ENCODE measurements around the gene DDR2.

DDR2 gene

GRCh38 chr1:162672622-162673260, 40.5 kb downstream of the DDR2 start:
- Mint-ChIP-seq H3K27me3 (peaks cover 2% of the 10 kb centered on the region), H3K4me3 (no peak overlapping the region), H3K4me1 (ENCODE audit: low read depth) (no peaks in the 10 kb centered on the region), H3K9me3 (no peaks in the 10 kb centered on the region), H3K27ac (no peak overlapping the region), H3K36me3 (ENCODE audit: low read depth) (no peaks in the 10 kb centered on the region)
- no peak for DNase-seq

GRCh38 chr1:162674034-162674608, 41.9 kb downstream of the DDR2 start:
- H3K27me3 Mint-ChIP-seq = peaks cover 2% of the 10 kb centered on the region
- H3K4me3 Mint-ChIP-seq = no peak overlapping the region
- H3K36me3 Mint-ChIP-seq (ENCODE audit: low read depth) = no peaks in the 10 kb centered on the region
- no peaks in the 10 kb centered on the region for H3K4me1 Mint-ChIP-seq (ENCODE audit: low read depth)
- DNase-seq = no peak
- H3K9me3 Mint-ChIP-seq = no peaks in the 10 kb centered on the region
- H3K27ac Mint-ChIP-seq = no peak overlapping the region

- Mint-ChIP-seq H3K4me1 (ENCODE audit: low read depth) (no peaks in the 10 kb centered on the region), H3K4me3 (no peak overlapping the region), H3K27ac (no peak overlapping the region), H3K9me3 (peaks cover 4% of the 10 kb centered on the region), H3K36me3 (ENCODE audit: low read depth) (no peaks in the 10 kb centered on the region), H3K27me3 (no peaks in the 10 kb centered on the region)
- DNase-seq = no peak
Observed at GRCh38 chr1:162676087-162676486, 43.8 kb downstream of the DDR2 start.

GRCh38 chr1:162676750-162677149, 44.5 kb downstream of the DDR2 start:
- H3K27ac Mint-ChIP-seq = no peak overlapping the region
- H3K4me3 Mint-ChIP-seq = no peak overlapping the region
- H3K36me3 Mint-ChIP-seq (ENCODE audit: low read depth) = no peaks in the 10 kb centered on the region
- no peaks in the 10 kb centered on the region for H3K4me1 Mint-ChIP-seq (ENCODE audit: low read depth)
- DNase-seq = no peak
- no peaks in the 10 kb centered on the region for H3K27me3 Mint-ChIP-seq
- peaks cover 4% of the 10 kb centered on the region for H3K9me3 Mint-ChIP-seq

GRCh38 chr1:162677607-162678371, 45.5 kb downstream of the DDR2 start:
- no peak overlapping the region for H3K4me3 Mint-ChIP-seq

GRCh38 chr1:162678439-162678838, 46.2 kb downstream of the DDR2 start:
- H3K4me3 Mint-ChIP-seq = no peak overlapping the region
- no peaks in the 10 kb centered on the region for H3K4me1 Mint-ChIP-seq (ENCODE audit: low read depth)
- H3K9me3 Mint-ChIP-seq = peaks cover 4% of the 10 kb centered on the region
- DNase-seq = no peak
- H3K27ac Mint-ChIP-seq = no peak overlapping the region
- H3K36me3 Mint-ChIP-seq (ENCODE audit: low read depth) = no peaks in the 10 kb centered on the region
- H3K27me3 Mint-ChIP-seq = no peaks in the 10 kb centered on the region

More at GRCh38 chr1:162677607-162678371, 45.5 kb downstream of the DDR2 start:
- Mint-ChIP-seq H3K27me3 (no peaks in the 10 kb centered on the region), H3K4me1 (ENCODE audit: low read depth) (no peaks in the 10 kb centered on the region), H3K9me3 (peaks cover 4% of the 10 kb centered on the region), H3K27ac (no peak overlapping the region), H3K36me3 (ENCODE audit: low read depth) (no peaks in the 10 kb centered on the region)
- no peak for DNase-seq

- H3K27ac Mint-ChIP-seq = no peak overlapping the region
- peaks cover 4% of the 10 kb centered on the region for H3K9me3 Mint-ChIP-seq
- H3K27me3 Mint-ChIP-seq = no peaks in the 10 kb centered on the region
- H3K4me1 Mint-ChIP-seq (ENCODE audit: low read depth) = no peaks in the 10 kb centered on the region
- no peak overlapping the region for H3K4me3 Mint-ChIP-seq
- no peaks in the 10 kb centered on the region for H3K36me3 Mint-ChIP-seq (ENCODE audit: low read depth)
- no peak for DNase-seq
Observed at GRCh38 chr1:162679298-162679697, 47.0 kb downstream of the DDR2 start.

- no peak for DNase-seq
- no peaks in the 10 kb centered on the region for H3K36me3 Mint-ChIP-seq (ENCODE audit: low read depth)
Observed at GRCh38 chr1:162680419-162681121, 48.3 kb downstream of the DDR2 start.

GRCh38 chr1:162681122-162681436, 48.8 kb downstream of the DDR2 start:
- no peaks in the 10 kb centered on the region for H3K4me1 Mint-ChIP-seq (ENCODE audit: low read depth)
- no peaks in the 10 kb centered on the region for H3K36me3 Mint-ChIP-seq (ENCODE audit: low read depth)
- H3K27me3 Mint-ChIP-seq = no peaks in the 10 kb centered on the region
- no peak overlapping the region for H3K27ac Mint-ChIP-seq
- no peak overlapping the region for H3K4me3 Mint-ChIP-seq
- H3K9me3 Mint-ChIP-seq = peaks cover 4% of the 10 kb centered on the region
- no peak for DNase-seq

More at GRCh38 chr1:162680419-162681121, 48.3 kb downstream of the DDR2 start:
- H3K4me1 Mint-ChIP-seq (ENCODE audit: low read depth) = no peaks in the 10 kb centered on the region
- H3K27ac Mint-ChIP-seq = no peak overlapping the region
- peaks cover 4% of the 10 kb centered on the region for H3K9me3 Mint-ChIP-seq
- H3K27me3 Mint-ChIP-seq = no peaks in the 10 kb centered on the region
- H3K4me3 Mint-ChIP-seq = no peak overlapping the region

GRCh38 chr1:162682013-162682419, 49.8 kb downstream of the DDR2 start:
- Mint-ChIP-seq H3K4me1 (ENCODE audit: low read depth) (no peaks in the 10 kb centered on the region), H3K27ac (no peak overlapping the region), H3K27me3 (no peaks in the 10 kb centered on the region), H3K9me3 (peaks cover 4% of the 10 kb centered on the region), H3K36me3 (ENCODE audit: low read depth) (no peaks in the 10 kb centered on the region), H3K4me3 (no peak overlapping the region)
- DNase-seq = no peak

- no peaks in the 10 kb centered on the region for H3K9me3 Mint-ChIP-seq
- peaks cover 7% of the 10 kb centered on the region for H3K4me1 Mint-ChIP-seq (ENCODE audit: low read depth)
- H3K27ac Mint-ChIP-seq = no peak overlapping the region
- peaks cover 7% of the 10 kb centered on the region for H3K27me3 Mint-ChIP-seq
- DNase-seq = no peak
- no peak overlapping the region for H3K4me3 Mint-ChIP-seq
- no peaks in the 10 kb centered on the region for H3K36me3 Mint-ChIP-seq (ENCODE audit: low read depth)
Observed at GRCh38 chr1:162687870-162688269, 55.6 kb downstream of the DDR2 start.

- peaks cover 7% of the 10 kb centered on the region for H3K4me1 Mint-ChIP-seq (ENCODE audit: low read depth)
- H3K36me3 Mint-ChIP-seq (ENCODE audit: low read depth) = no peaks in the 10 kb centered on the region
- H3K9me3 Mint-ChIP-seq = no peaks in the 10 kb centered on the region
- H3K27me3 Mint-ChIP-seq = peaks cover 7% of the 10 kb centered on the region
- no peak overlapping the region for H3K27ac Mint-ChIP-seq
- H3K4me3 Mint-ChIP-seq = no peak overlapping the region
- no peak for DNase-seq
Observed at GRCh38 chr1:162688521-162688920, 56.3 kb downstream of the DDR2 start.

GRCh38 chr1:162688931-162689330, 56.7 kb downstream of the DDR2 start:
- Mint-ChIP-seq H3K36me3 (ENCODE audit: low read depth) (no peaks in the 10 kb centered on the region), H3K4me1 (ENCODE audit: low read depth) (peaks cover 7% of the 10 kb centered on the region), H3K9me3 (no peaks in the 10 kb centered on the region), H3K4me3 (no peak overlapping the region), H3K27ac (no peak overlapping the region), H3K27me3 (peaks cover 7% of the 10 kb centered on the region)
- DNase-seq = no peak

- H3K36me3 Mint-ChIP-seq (ENCODE audit: low read depth) = no peaks in the 10 kb centered on the region
- no peak for DNase-seq
- no peak overlapping the region for H3K4me3 Mint-ChIP-seq
- no peaks in the 10 kb centered on the region for H3K9me3 Mint-ChIP-seq
- H3K27me3 Mint-ChIP-seq = peaks cover 7% of the 10 kb centered on the region
- H3K27ac Mint-ChIP-seq = no peak overlapping the region
- peaks cover 7% of the 10 kb centered on the region for H3K4me1 Mint-ChIP-seq (ENCODE audit: low read depth)
Observed at GRCh38 chr1:162689745-162690671, 57.7 kb downstream of the DDR2 start.

Data from activated T-cell treated with anti-CD3 and anti-CD28 coated beads, Interleukin-2, amount 50 U/mL, for 24 hours (primary cell).